Measurements from ENCODE around the gene FHIP2A. TPM values are rescaled to one million over a fixed set of nuclear protein-coding genes. Genes with fewer than 3 reads are reported as not detected.

Gene FHIP2A
- total RNA-seq, 1 donor from 2014 or later = 30.2 TPM

GRCh38 chr10:114871379-114871778 lies 49.8 kb downstream of the FHIP2A start:
- H3K27me3 ChIP-seq = no peaks in the 10 kb centered on the region
- no peak for DNase-seq
- no peaks in the 10 kb centered on the region for H3K36me3 ChIP-seq
- H3K4me3 ChIP-seq = no peak overlapping the region
- no peaks in the 10 kb centered on the region for H3K9me3 ChIP-seq
- intact Hi-C loops (cut with DNase I) = no loop called here
- no peak for TF ChIP-seq CTCF (IDR thresholded peaks at IDR 0.05)
- no peaks in the 10 kb centered on the region for H3K4me1 ChIP-seq
- H3K27ac ChIP-seq = no peak overlapping the region
- no peak for ATAC-seq

Other genes with a start within 250 kb of the FHIP2A start
- 144 TPM for gene ABLIM1, start 163.5 kb upstream of the FHIP2A start, total RNA-seq
- gene TRUB1, start 116.4 kb downstream of the FHIP2A start, total RNA-seq = 11.3 TPM

Measured in upper lobe of right lung (tissue), 1 donor.